DOHH2 (cell line): ENCODE data around the gene ASAH2.

ENCODE experiments used
- H3F3A ChIP-seq: fragments of 200-600 bp; sonication (generic), shearing (Covaris generic); 2 replicates; pipeline ENCODE4 v1.6.0; 2016; ENCODE audit warnings: antibody characterized with exemption, mild to moderate bottlenecking; ENCODE audit not compliant: control insufficient read depth, insufficient read depth
- H3K27ac ChIP-seq: fragments of 200-600 bp; sonication (generic); 2 replicates; pipeline ENCODE4 v1.5.1; 2014; ENCODE audit warnings: low read depth, mild to moderate bottlenecking, low read length, moderate library complexity
- H3K27me3 ChIP-seq: fragments of 200-600 bp; sonication (generic); 2 replicates; pipeline ENCODE4 v1.6.1; 2014; ENCODE audit warnings: mild to moderate bottlenecking, low read length, mixed read lengths; ENCODE audit not compliant: control insufficient read depth
- H3K36me3 ChIP-seq: fragments of 200-600 bp; sonication (generic); 2 replicates; pipeline ENCODE4 v1.6.1; 2014; ENCODE audit warnings: mild to moderate bottlenecking, low read length, moderate library complexity, mixed read lengths; ENCODE audit not compliant: control insufficient read depth
- H3K4me1 ChIP-seq: fragments of 200-600 bp; sonication (generic); 2 replicates; pipeline ENCODE4 v1.6.1; 2014; ENCODE audit warnings: mild to moderate bottlenecking, low read length, mixed read lengths; ENCODE audit not compliant: control insufficient read depth
- H3K4me2 ChIP-seq: fragments of 200-600 bp; sonication (generic); 2 replicates; pipeline ENCODE4 v1.6.0; 2014; ENCODE audit warnings: mild to moderate bottlenecking, low read length, moderate library complexity
- H3K4me3 ChIP-seq: fragments of 200-600 bp; sonication (generic); 2 replicates; pipeline ENCODE4 v1.5.1; 2014; ENCODE audit warnings: mild to moderate bottlenecking, low read length, mixed read lengths
- H3K79me2 ChIP-seq: fragments of 200-600 bp; sonication (generic); 2 replicates; pipeline ENCODE4 v1.6.1; 2014; ENCODE audit warnings: mild to moderate bottlenecking, low read length, mixed read lengths; ENCODE audit not compliant: control insufficient read depth
- H3K9me2 ChIP-seq: fragments of 200-600 bp; sonication (generic); replicated peaks from 2 replicates; pipeline ENCODE4 v1.6.1; 2014; ENCODE audit warnings: mild to moderate bottlenecking, low read length, mixed read lengths; ENCODE audit not compliant: control insufficient read depth
- H3K9me3 ChIP-seq: fragments of 200-600 bp; sonication (generic); 2 replicates; pipeline ENCODE4 v1.6.1; 2014; ENCODE audit warnings: antibody characterized with exemption, low read length, mixed read lengths; ENCODE audit not compliant: control insufficient read depth, insufficient read depth
- H4K20me1 ChIP-seq: fragments of 200-600 bp; sonication (generic); 2 replicates; pipeline ENCODE4 v1.6.0; 2014; ENCODE audit warnings: low read depth, mild to moderate bottlenecking, antibody characterized with exemption, low read length, moderate library complexity; ENCODE audit not compliant: control insufficient read depth, insufficient read depth
- CTCF ChIP-seq: fragments of 200-600 bp; sonication (generic); IDR thresholded peaks from one replicate; pipeline ENCODE4 v1.5.1; 2014; ENCODE audit warnings: antibody characterized with exemption, mild to moderate bottlenecking, low read depth, low read length; ENCODE audit not compliant: poor library complexity, severe bottlenecking
- EZH2phosphoT487 ChIP-seq: fragments of 200-600 bp; sonication (generic); IDR thresholded peaks from 2 replicates; pipeline ENCODE4 v1.6.1; 2017; ENCODE audit warnings: borderline replicate concordance, mild to moderate bottlenecking, antibody characterized with exemption, low read length, moderate library complexity, mixed read lengths

The ASAH2 gene

GRCh38 chr10:50216418-50216817 lies 34.9 kb downstream of the ASAH2 start:
- no peaks in the 10 kb centered on the region for H3F3A ChIP-seq
- no peaks in the 10 kb centered on the region for H3K9me3 ChIP-seq
- peaks cover 5% of the 10 kb centered on the region for H3K4me1 ChIP-seq
- no peaks in the 10 kb centered on the region for H4K20me1 ChIP-seq
- no peak overlapping the region for H3K27ac ChIP-seq
- H3K4me3 ChIP-seq = no peak overlapping the region
- H3K4me2 ChIP-seq = no peak overlapping the region
- no peaks in the 10 kb centered on the region for H3K79me2 ChIP-seq
- no peaks in the 10 kb centered on the region for H3K9me2 ChIP-seq
- no peaks in the 10 kb centered on the region for H3K36me3 ChIP-seq
- H3K27me3 ChIP-seq = no peaks in the 10 kb centered on the region
- TF ChIP-seq CTCF = no peak
- TF ChIP-seq EZH2phosphoT487 = no peak

GRCh38 chr10:50211670-50212069 lies 39.6 kb downstream of the ASAH2 start:
- no peaks in the 10 kb centered on the region for H4K20me1 ChIP-seq
- no peak overlapping the region for H3K27ac ChIP-seq
- peaks cover 10% of the 10 kb centered on the region for H3K27me3 ChIP-seq
- TF ChIP-seq EZH2phosphoT487 = no peak
- TF ChIP-seq CTCF = no peak
- H3K4me3 ChIP-seq = no peak overlapping the region
- no peaks in the 10 kb centered on the region for H3K9me3 ChIP-seq
- no peaks in the 10 kb centered on the region for H3K9me2 ChIP-seq
- H3K4me1 ChIP-seq = peaks cover under 1% of the 10 kb centered on the region; the same call in 1 of the 2 replicates
- no peaks in the 10 kb centered on the region for H3K36me3 ChIP-seq
- no peaks in the 10 kb centered on the region for H3K79me2 ChIP-seq
- no peaks in the 10 kb centered on the region for H3F3A ChIP-seq
- H3K4me2 ChIP-seq = no peak overlapping the region

- Histone ChIP-seq H3K27ac (no peak overlapping the region), H3K4me2 (no peak overlapping the region), H3K9me2 (no peaks in the 10 kb centered on the region), H3F3A (no peaks in the 10 kb centered on the region), H3K4me1 (no peaks in the 10 kb centered on the region), H3K79me2 (no peaks in the 10 kb centered on the region), H3K27me3 (peaks cover 11% of the 10 kb centered on the region), H3K4me3 (no peak overlapping the region), H4K20me1 (no peaks in the 10 kb centered on the region), H3K36me3 (no peaks in the 10 kb centered on the region), H3K9me3 (no peaks in the 10 kb centered on the region)
- TF ChIP-seq EZH2phosphoT487 (no peak), CTCF (no peak)
These were observed 40.4 kb downstream of the ASAH2 start for GRCh38 chr10:50210876-50211275.
